ENCODE results near the gene PAFAH1B2. TPM values are rescaled to one million over a fixed set of nuclear protein-coding genes. Genes with fewer than 3 reads are reported as not detected.

Gene PAFAH1B2
- total RNA-seq, 2 experiments from 2014 or later: 59.9 to 62.8 TPM

DNA sequence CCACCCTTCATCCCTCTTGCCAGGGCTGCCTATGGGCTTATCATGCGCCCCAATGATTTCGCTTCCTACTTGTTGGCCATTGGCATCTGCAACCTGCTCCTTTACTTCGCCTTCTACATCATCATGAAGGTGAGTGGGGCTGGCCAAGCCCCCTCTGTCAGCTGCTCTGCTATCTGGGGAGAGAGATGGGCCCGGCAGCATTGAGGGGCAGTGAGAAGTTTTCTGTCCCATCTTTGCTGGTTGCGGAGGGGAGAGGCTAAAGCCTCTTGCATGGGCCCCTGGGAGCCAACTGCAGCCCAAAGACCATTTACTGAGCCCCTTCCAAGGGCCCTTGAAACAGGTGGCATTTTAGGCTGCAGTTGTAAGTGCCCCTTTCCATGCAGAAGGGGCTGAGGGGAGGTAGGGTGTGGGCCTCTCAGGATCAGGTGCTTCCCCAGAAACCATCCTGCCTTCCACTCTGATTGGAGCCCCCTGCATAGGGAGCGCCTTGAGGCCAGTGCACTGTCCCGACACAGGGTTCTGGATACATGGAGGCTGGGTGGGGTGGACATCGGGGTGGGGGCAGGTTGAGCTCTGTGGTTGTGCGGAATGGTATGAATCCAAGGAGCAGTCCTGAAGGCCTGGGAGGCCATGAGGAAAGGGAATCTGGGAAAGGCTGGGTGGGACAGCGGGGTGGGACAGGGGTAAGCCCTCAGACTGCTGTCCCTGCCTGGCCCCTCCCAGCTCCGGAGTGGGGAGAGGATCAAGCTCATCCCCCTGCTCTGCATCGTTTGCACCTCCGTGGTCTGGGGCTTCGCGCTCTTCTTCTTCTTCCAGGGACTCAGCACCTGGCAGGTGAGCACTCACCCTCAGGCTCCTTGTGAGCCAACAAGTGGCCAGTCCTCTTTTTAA lies 49.3 kb downstream of the PAFAH1B2 start:
- POLR2A ChIA-PET: interaction anchor here (1.4 kb wide), 1 partner anchor 12 kb away, joined by 3 read pairs; no protein-coding TSS in a partner anchor
- CTCF ChIA-PET (ENCODE audit: unreplicated experiment): no interaction called here

DNA sequence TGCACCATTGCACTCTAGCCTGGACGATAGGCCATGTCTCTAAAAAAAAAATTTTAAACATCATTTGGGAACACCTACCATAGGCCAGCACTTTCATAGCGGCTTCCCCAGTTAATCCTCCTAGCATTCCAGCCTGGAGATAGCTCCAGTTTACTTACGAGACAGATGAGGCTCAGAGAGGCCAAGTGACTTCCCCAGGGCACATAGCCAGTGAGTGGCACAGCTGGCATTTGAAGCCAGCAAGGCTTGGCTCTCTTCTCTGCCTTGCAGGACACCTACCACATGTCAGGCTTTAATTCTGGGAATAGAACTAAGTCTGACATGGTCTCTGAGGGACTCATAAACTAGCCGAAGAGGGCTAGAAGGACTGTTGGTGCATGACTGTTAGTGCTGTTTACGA lies 50.2 kb downstream of the PAFAH1B2 start:
- TF ChIP-seq, protein P1, sequence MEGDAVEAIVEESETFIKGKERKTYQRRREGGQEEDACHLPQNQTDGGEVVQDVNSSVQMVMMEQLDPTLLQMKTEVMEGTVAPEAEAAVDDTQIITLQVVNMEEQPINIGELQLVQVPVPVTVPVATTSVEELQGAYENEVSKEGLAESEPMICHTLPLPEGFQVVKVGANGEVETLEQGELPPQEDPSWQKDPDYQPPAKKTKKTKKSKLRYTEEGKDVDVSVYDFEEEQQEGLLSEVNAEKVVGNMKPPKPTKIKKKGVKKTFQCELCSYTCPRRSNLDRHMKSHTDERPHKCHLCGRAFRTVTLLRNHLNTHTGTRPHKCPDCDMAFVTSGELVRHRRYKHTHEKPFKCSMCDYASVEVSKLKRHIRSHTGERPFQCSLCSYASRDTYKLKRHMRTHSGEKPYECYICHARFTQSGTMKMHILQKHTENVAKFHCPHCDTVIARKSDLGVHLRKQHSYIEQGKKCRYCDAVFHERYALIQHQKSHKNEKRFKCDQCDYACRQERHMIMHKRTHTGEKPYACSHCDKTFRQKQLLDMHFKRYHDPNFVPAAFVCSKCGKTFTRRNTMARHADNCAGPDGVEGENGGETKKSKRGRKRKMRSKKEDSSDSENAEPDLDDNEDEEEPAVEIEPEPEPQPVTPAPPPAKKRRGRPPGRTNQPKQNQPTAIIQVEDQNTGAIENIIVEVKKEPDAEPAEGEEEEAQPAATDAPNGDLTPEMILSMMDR (conservative IDR thresholded peaks at IDR 0.05; ENCODE audit: low read length): no peak
- TF ChIP-seq EZH2phosphoT487 (IDR thresholded peaks at IDR 0.05; ENCODE audit: borderline replicate concordance, low read depth, low read length): no peak
- CTCF ChIA-PET (ENCODE audit: unreplicated experiment): no interaction called here
- peaks cover 13% of the 10 kb centered on the region for H3K4me1 ChIP-seq (ENCODE audit: insufficient read depth, low read length, poor library complexity, severe bottlenecking)

More for the DNA sequence above, 49.3 kb downstream of the PAFAH1B2 start:
- no peak overlapping the region for H3K27ac ChIP-seq (ENCODE audit: low read depth, low read length, poor library complexity, severe bottlenecking)
- no peak overlapping the region for H3K4me3 ChIP-seq (ENCODE audit: low read depth, low read length, poor library complexity, severe bottlenecking)
- H3K36me3 ChIP-seq (ENCODE audit: insufficient read depth, low read length): peaks cover 35% of the 10 kb centered on the region; the same call in 1 of the 2 replicates
- intact Hi-C loops (cut with micrococcal nuclease; ENCODE audit: unreplicated experiment): no loop called here
- H4K20me1 ChIP-seq (ENCODE audit: insufficient read depth, low read length): no peaks in the 10 kb centered on the region
- BruUV-seq (replicated peaks): no TSS peak
- H3K4me1 ChIP-seq (ENCODE audit: insufficient read depth, low read length, poor library complexity, severe bottlenecking): peaks cover 20% of the 10 kb centered on the region
- H2AFZ ChIP-seq (ENCODE audit: low read length): no peak overlapping the region
- no peak for TF ChIP-seq EZH2phosphoT487 (IDR thresholded peaks at IDR 0.05; ENCODE audit: borderline replicate concordance, low read depth, low read length)
- TF ChIP-seq, protein P1 (conservative IDR thresholded peaks at IDR 0.05; ENCODE audit: low read length): no peak
- DNase-seq (ENCODE audit: low spot score): no peak
- no peaks in the 10 kb centered on the region for H3K9me2 ChIP-seq (ENCODE audit: insufficient read depth, low read length)
- H3K79me2 ChIP-seq (ENCODE audit: insufficient read depth, low read depth, low read length): no peaks in the 10 kb centered on the region
- no peak overlapping the region for H3K4me2 ChIP-seq (ENCODE audit: low read length)
- no peaks in the 10 kb centered on the region for H3K9me3 ChIP-seq (ENCODE audit: low read length)

DNA sequence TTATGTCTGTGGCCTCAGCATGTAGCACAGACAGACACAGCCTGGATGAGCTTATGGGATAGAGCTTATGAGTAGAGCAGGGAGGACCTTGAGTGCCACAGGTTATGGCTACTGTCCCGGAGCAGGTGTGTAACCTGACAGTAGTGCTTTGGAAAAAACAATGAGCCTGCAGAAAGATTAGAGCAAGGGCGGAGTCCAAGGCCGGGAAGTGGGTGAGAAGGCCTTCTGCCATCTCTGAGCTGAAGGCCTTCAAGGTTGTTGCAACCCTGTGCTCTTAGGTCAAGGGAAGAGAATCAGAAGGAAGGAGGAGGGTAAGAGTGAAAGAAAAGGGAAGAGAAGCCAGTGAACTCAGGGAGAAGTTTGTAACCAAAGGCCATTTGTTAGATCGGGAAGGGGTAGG lies 51.2 kb downstream of the PAFAH1B2 start:
- Histone ChIP-seq H2AFZ (ENCODE audit: low read length) (no peak overlapping the region), H3K79me2 (ENCODE audit: insufficient read depth, low read depth, low read length) (no peaks in the 10 kb centered on the region), H3K9me3 (ENCODE audit: low read length) (no peaks in the 10 kb centered on the region), H3K4me2 (ENCODE audit: low read length) (no peak overlapping the region), H3K4me1 (ENCODE audit: insufficient read depth, low read length, poor library complexity, severe bottlenecking) (peaks cover 3% of the 10 kb centered on the region), H3K9me2 (ENCODE audit: insufficient read depth, low read length) (no peaks in the 10 kb centered on the region), H4K20me1 (ENCODE audit: insufficient read depth, low read length) (no peaks in the 10 kb centered on the region), H3K36me3 (ENCODE audit: insufficient read depth, low read length) (peaks cover 23% of the 10 kb centered on the region; the same call in 1 of the 2 replicates), H3K4me3 (ENCODE audit: low read depth, low read length, poor library complexity, severe bottlenecking) (no peak overlapping the region), H3K27ac (ENCODE audit: low read depth, low read length, poor library complexity, severe bottlenecking) (no peak overlapping the region)
- ChIA-PET CTCF (ENCODE audit: unreplicated experiment) (no interaction called here), POLR2A (interaction anchor here (0.6 to 1.0 kb wide), 2 partner anchors 12 to 21 kb away, joined by 3 read pairs; no protein-coding TSS in a partner anchor)
- intact Hi-C loops (cut with micrococcal nuclease; ENCODE audit: unreplicated experiment): no loop called here
- no TSS peak for BruUV-seq (replicated peaks)
- no peak for DNase-seq (ENCODE audit: low spot score)
- TF ChIP-seq, protein P1 (conservative IDR thresholded peaks at IDR 0.05; ENCODE audit: low read length): no peak
- no peak for TF ChIP-seq EZH2phosphoT487 (IDR thresholded peaks at IDR 0.05; ENCODE audit: borderline replicate concordance, low read depth, low read length)

More for the DNA sequence above, 50.2 kb downstream of the PAFAH1B2 start:
- POLR2A ChIA-PET: interaction anchor here (1.4 kb wide), 1 partner anchor 13 kb away, joined by 3 read pairs; no protein-coding TSS in a partner anchor
- no peaks in the 10 kb centered on the region for H4K20me1 ChIP-seq (ENCODE audit: insufficient read depth, low read length)
- no peak overlapping the region for H3K27ac ChIP-seq (ENCODE audit: low read depth, low read length, poor library complexity, severe bottlenecking)
- no peaks in the 10 kb centered on the region for H3K79me2 ChIP-seq (ENCODE audit: insufficient read depth, low read depth, low read length)
- no peaks in the 10 kb centered on the region for H3K9me3 ChIP-seq (ENCODE audit: low read length)
- H3K4me3 ChIP-seq (ENCODE audit: low read depth, low read length, poor library complexity, severe bottlenecking): no peak overlapping the region
- intact Hi-C loops (cut with micrococcal nuclease; ENCODE audit: unreplicated experiment): no loop called here
- H2AFZ ChIP-seq (ENCODE audit: low read length): no peak overlapping the region
- peaks cover 26% of the 10 kb centered on the region; the same call in 1 of the 2 replicates for H3K36me3 ChIP-seq (ENCODE audit: insufficient read depth, low read length)
- no peak overlapping the region for H3K4me2 ChIP-seq (ENCODE audit: low read length)
- DNase-seq (ENCODE audit: low spot score): no peak
- no peaks in the 10 kb centered on the region for H3K9me2 ChIP-seq (ENCODE audit: insufficient read depth, low read length)
- BruUV-seq (replicated peaks): no TSS peak

Measured in OCI-LY7 (cell line).